Left ventricle myocardium superior (tissue), 1 donor: ENCODE measurements around the gene KIRREL1. TPM values are rescaled to one million over a fixed set of nuclear protein-coding genes. Genes with fewer than 3 reads are reported as not detected.

Experiments used
- ATAC-seq: fragments of 200-7000 bp; cut with Tn5 transposase; one replicate; pipeline ENCODE4 v1.9.1; 2020; ENCODE audit warnings: mild to moderate bottlenecking, moderate library complexity
- DNase-seq: peaks from one replicate; pipeline ENCODE4 v3.0.0-alpha.2; 2020
- intact Hi-C: fragments of 100-400 bp; cut with micrococcal nuclease; formaldehyde crosslinking; loops from one replicate; pipeline ENCODE4 v1.11.0; 2022
- total RNA-seq: library from RNA; stranded (reverse); fragmentation: NEBNext Ultra II Directional; extraction: Animal tissue kit (Norgen Biotek cat#: 25700); gene quantifications from one replicate; pipeline ENCODE4 v1.2.1, GENCODE V29; 2021
- donor health status: DM: no; HTN: yes; CAD: no; lungs with severe emphysema.

The KIRREL1 gene
- total RNA-seq, 1 donor from 2014 or later: 10.0 TPM

GRCh38 chr1:158022554-158023312 is 29.3 kb downstream of the KIRREL1 start:
- DNase-seq (no peak), ATAC-seq (peak; percentile 69)
- intact Hi-C loops: no loop called here

GRCh38 chr1:158024737-158025136 is 31.3 kb downstream of the KIRREL1 start:
- peak; percentile 47 for ATAC-seq
- intact Hi-C loops: no loop called here
- peak; percentile 55 for DNase-seq

DNA sequence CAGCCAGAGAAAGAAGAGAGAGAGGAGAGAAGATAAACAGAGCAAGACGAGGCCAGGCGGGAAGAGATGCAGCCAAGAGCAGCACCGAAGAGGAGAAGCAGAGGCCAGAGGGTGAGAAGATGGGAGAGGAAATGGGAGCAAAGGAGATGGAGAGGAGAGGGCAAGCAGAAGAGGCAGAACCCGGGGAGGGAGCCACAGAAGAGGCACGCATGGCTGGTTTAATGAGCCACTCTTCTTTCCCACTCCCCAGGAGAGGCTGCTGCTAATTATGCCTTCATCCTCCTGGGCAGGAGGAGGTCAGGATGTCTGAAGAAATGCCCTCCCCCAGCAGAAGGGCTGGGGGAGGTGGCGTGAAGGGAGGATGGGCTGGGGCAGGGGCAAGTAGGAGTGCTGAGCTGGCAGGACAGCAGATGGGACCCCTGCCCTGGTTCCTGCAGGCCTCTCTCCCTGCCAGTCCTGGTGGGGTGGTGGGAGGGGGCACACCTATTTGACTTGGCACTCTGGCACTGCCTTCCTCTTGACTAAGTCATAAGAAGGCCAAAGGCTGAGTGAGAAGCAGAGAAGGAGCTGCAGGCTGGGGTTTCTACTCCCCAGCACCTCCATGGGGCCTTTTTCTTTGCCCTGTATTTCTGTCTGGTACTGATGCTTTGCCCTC is 32.3 kb downstream of the KIRREL1 start:
- DNase-seq (no peak), ATAC-seq (peak; percentile 31)
- intact Hi-C loops: no loop called here

DNA sequence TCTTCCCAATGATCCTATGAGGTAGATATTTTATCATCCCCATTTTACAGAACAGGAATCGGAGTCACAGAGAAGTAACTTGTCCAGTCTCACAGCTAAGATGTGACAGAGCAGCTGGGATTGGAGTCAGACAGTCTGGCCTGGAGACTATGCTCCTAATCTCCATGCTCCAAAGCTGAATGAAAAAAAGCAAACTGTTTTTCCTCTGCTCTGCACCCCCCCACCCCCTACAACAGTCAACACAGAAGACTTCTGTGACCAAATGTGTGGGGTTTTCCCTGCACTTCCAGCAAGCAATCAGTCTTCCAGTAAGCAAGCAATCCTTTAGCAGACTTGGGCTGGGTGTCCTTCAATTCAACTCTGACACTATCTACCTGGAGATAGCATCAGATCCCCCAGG is 33.2 kb downstream of the KIRREL1 start:
- DNase-seq (no peak), ATAC-seq (no peak)
- intact Hi-C loops: no loop called here

GRCh38 chr1:158027508-158027907 is 34.1 kb downstream of the KIRREL1 start:
- no peak for DNase-seq
- ATAC-seq: no peak
- intact Hi-C loops: no loop called here

GRCh38 chr1:158028969-158029368 is 35.5 kb downstream of the KIRREL1 start:
- no peak for ATAC-seq
- intact Hi-C loops: no loop called here
- no peak for DNase-seq

DNA sequence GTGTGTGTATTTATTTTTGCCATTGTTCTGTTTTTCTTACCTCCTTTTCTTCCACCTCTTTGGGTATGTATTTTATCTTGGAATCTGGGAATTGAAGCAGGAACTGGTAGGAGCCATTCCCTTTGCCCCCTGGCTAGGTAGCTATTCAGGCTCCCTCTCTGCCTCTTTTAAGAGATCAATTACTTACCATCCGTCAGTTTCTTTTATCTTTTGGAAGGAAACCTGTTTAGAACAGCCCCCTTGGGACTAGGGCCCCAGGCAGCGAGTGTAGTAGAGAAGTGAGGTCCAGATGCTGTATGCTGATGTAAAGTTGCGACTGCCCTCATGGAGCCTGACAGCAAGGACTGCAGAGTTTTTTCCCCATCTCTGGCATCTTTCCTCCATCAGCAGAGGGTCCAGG is 41.6 kb downstream of the KIRREL1 start:
- DNase-seq: no peak
- intact Hi-C loops: no loop called here
- no peak for ATAC-seq

GRCh38 chr1:158035976-158036583 is 42.6 kb downstream of the KIRREL1 start:
- DNase-seq (no peak), ATAC-seq (peak; percentile 65)
- intact Hi-C loops: no loop called here

DNA sequence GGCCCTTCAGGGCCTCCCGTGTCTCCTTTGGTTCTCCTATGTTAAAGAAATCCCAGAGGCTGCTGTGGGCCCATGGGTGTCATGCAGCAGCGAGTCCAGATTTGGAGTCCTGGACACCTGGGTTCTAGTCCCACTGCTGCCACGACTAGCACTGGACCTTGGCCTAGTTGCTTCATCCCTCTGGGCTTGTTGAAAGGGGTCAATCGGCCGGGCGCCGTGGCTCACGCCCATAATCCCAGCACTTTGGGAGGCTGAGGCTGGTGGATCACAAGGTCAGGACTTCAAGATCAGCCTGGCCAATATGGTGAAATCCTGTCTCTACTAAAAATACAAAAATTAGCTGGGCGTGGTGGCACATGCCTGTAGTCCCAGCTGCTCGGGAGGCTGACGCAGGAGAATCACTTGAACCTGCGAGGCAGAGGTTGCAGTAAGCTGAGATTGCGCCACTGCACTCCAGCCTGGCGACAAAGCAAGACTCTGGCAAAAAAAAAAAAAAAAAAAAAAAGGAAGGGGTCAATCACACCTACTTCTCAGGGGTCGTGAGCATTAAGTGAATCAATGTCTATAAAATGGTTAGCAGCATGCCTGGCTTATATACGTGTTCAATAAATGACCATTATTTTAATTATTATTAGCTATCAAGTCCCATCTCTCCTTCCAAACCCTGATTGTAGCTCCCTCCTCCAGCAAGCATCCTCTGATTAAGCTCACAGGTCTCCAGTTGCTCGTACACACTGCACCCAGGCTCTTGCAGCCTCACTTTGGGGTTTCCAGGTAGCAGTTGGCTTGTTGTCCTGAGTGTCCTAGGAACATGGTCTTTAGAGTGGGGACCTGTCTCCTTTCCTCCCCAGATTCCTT is 43.8 kb downstream of the KIRREL1 start:
- ATAC-seq (no peak), DNase-seq (no peak)
- intact Hi-C loops: no loop called here

- peak; percentile 54 for DNase-seq
- ATAC-seq: peak; percentile 30
- intact Hi-C loops: no loop called here
Observed at GRCh38 chr1:158037866-158038359, 44.5 kb downstream of the KIRREL1 start.

- DNase-seq (no peak), ATAC-seq (no peak)
- intact Hi-C loops: no loop called here
Observed at GRCh38 chr1:158038793-158039192, 45.3 kb downstream of the KIRREL1 start.

DNA sequence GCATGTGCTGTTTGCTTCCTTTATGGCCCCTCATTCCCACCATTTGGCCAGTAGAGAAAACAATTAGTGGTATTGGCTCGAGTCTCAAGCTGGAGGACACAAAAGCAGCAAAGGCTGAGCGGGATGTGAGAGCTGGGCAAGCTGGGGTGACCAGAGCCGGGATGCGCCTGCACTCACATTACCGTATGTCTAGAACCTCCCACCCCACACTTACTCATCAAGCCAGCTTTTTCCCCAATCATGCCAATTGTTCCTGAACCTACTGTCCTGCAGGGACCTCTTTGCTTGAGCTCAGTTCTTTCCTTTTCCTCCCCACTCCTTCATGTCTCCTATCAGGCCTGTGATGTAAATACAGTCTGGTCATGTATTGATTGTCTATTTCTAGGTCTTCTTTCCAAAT is 45.9 kb downstream of the KIRREL1 start:
- DNase-seq (no peak), ATAC-seq (no peak)
- intact Hi-C loops: no loop called here

DNA sequence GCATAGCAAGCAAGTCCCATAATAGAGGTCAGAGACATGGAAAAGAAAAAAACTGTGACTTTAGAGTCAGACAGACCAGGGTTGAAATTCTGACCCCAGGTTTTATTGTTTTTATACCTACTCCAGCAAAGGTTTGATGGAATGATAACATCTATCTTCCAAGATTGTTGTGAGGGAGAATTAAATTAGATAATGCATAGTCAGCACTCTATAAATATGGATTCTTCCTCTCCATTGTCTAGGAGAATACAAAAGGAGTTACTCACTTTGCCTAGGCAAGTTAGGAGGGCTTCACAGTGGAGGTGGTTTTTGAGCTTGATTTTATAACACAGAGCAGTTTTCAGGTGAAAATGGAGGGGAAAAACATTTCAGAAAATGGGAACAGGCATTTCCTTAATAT is 46.9 kb downstream of the KIRREL1 start:
- intact Hi-C loops: no loop called here
- ATAC-seq (no peak), DNase-seq (no peak)

DNA sequence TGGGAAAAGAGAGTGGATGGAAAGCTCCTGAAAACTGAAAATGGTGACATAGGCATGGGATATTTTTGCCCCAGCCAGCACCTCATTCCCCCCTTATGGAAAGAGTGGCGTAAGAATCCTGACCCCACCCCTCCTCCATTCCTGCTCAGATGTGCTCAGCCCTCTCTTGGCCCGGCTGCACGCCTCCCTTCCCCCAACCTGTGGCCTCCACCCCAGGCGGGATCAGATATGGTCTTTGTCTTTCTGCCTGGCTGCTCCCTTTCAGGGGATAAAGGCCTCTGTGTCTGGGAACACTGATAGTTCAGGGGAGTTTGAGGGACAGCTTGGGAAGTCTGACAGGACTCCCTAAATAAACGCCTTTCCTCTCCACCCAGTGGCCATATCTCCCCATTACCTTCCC is 49.8 kb downstream of the KIRREL1 start:
- intact Hi-C loops: no loop called here
- DNase-seq: no peak
- peak; percentile 25 for ATAC-seq

DNA sequence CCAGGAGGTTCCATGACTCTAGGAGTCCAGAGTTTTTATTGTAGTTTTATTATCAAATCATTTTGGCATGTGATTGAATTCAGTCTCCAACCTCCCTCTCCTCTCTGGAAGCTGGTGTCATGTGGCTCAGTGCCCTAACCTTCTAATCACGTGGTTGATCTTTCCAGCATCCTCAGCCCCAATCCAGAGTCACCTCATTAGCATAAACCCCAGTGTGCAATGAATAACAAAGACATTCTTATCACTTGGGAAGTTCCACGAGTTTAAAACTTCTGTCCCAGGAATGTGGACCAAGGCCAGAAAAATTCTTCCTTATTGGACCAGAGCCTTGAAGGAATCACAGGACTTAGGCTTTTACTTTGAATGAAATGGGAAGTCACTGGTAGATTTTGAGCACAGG is 52.2 kb downstream of the KIRREL1 start:
- intact Hi-C loops: no loop called here
- DNase-seq: no peak
- peak; percentile 61 for ATAC-seq

DNA sequence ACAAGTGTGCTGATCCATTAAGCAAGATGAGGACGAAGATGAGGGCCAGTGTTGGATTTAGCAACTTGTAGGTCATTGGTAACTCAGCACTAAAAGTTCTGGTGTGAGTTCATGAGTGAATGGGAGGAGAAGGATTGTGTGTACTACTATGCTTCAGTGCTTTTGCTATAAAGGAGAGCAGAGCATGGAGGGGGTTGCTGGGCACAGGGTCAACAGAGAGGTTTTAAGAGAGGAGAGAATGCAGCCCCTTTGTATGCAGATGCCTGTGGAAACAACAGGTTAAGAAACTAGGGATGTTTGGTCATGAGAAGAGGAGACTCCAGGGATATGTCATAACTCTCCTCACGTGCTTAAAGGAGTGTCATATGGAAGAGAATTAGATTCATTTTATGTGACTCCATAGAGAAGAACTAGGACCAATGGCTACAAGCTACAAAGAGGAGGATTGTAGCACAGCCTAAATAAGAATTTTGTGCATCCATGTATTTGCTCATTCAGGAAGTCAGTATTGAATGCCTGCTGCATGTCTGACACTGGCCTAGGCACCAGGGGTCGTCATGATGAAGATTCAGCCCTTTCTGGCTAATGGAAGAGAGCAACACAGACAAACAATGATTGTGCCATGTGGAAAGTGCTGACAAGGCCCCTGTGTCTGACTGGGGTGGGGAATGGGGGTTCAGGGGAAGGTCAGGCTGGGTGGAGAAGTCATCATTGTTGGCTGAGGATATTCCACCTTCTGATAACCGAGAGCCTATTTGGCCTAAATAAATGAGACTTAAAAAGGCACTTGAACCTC is 53.5 kb downstream of the KIRREL1 start:
- ATAC-seq: no peak
- intact Hi-C loops: no loop called here
- no peak for DNase-seq

GRCh38 chr1:158048371-158049067 is 55.1 kb downstream of the KIRREL1 start:
- ATAC-seq: no peak
- DNase-seq: no peak
- intact Hi-C loops: no loop called here

GRCh38 chr1:158049853-158050252 is 56.4 kb downstream of the KIRREL1 start:
- DNase-seq (no peak), ATAC-seq (no peak)
- intact Hi-C loops: no loop called here
